NCI-H82 treated with DMSO at 0.1 percent for 48 hours (cell line): ENCODE data around the gene FGF14.

Experiments used
- DNase-seq: peaks from one replicate; lab custom pipeline; 2025; ENCODE audit not compliant: unreplicated experiment; lab: John Stamatoyannopoulos, UW

The FGF14 gene

GRCh38 chr13:102369302-102369701 lies 32.5 kb downstream of the FGF14 start:
- DNase-seq = no peak

- DNase-seq = no peak
These were observed 34.0 kb downstream of the FGF14 start for GRCh38 chr13:102367836-102368235.

GRCh38 chr13:102361113-102361512 lies 40.7 kb downstream of the FGF14 start:
- no peak for DNase-seq

- DNase-seq = no peak
These were observed 42.6 kb downstream of the FGF14 start for GRCh38 chr13:102359264-102359663.

GRCh38 chr13:102355251-102355650 lies 46.6 kb downstream of the FGF14 start:
- no peak for DNase-seq

- DNase-seq = no peak
These were observed 47.8 kb downstream of the FGF14 start for GRCh38 chr13:102354011-102354410.

GRCh38 chr13:102351521-102351920 lies 50.3 kb downstream of the FGF14 start:
- no peak for DNase-seq

GRCh38 chr13:102347490-102347889 lies 54.4 kb downstream of the FGF14 start:
- DNase-seq = no peak

GRCh38 chr13:102346769-102347168 lies 55.1 kb downstream of the FGF14 start:
- no peak for DNase-seq

- DNase-seq = no peak
These were observed 57.4 kb downstream of the FGF14 start for GRCh38 chr13:102344410-102344809.

- no peak for DNase-seq
These were observed 68.3 kb downstream of the FGF14 start for GRCh38 chr13:102333320-102334198.

GRCh38 chr13:102328909-102329308 lies 72.9 kb downstream of the FGF14 start:
- no peak for DNase-seq

GRCh38 chr13:102327119-102327617 lies 74.7 kb downstream of the FGF14 start:
- no peak for DNase-seq

GRCh38 chr13:102326381-102327118 lies 75.3 kb downstream of the FGF14 start:
- DNase-seq = no peak

- DNase-seq = no peak
These were observed 76.5 kb downstream of the FGF14 start for GRCh38 chr13:102325321-102325720.

GRCh38 chr13:102323505-102323904 lies 78.3 kb downstream of the FGF14 start:
- DNase-seq = no peak

GRCh38 chr13:102323012-102323411 lies 78.8 kb downstream of the FGF14 start:
- no peak for DNase-seq

GRCh38 chr13:102322211-102322610 lies 79.6 kb downstream of the FGF14 start:
- no peak for DNase-seq

- no peak for DNase-seq
These were observed 83.6 kb downstream of the FGF14 start for GRCh38 chr13:102318233-102318632.

- no peak for DNase-seq
These were observed 84.3 kb downstream of the FGF14 start for GRCh38 chr13:102317593-102317992.

- no peak for DNase-seq
These were observed 85.1 kb downstream of the FGF14 start for GRCh38 chr13:102316732-102317131.

- DNase-seq = no peak
These were observed 89.0 kb downstream of the FGF14 start for GRCh38 chr13:102312841-102313240.
